Measurements from ENCODE around the gene SMIM43. TPM values are rescaled to one million over a fixed set of nuclear protein-coding genes. Genes with fewer than 3 reads are reported as not detected.
A peak's percentile ranks its signal among the peaks of the same experiment; 100 is the strongest.

The SMIM43 gene
- total RNA-seq, 2 donors from 2014 or later, result not detected

- ATAC-seq (ENCODE audit: insufficient number of reproducible peaks, low FRiP score, low read depth), result no peak
- Histone ChIP-seq H3K27me3 (replicated peaks; ENCODE audit: insufficient read depth) (no peaks in the 10 kb centered on the region), H3K27ac (no peak overlapping the region), H3K4me3 (no peak overlapping the region), H3K9me3 (no peaks in the 10 kb centered on the region), H3K4me1 (ENCODE audit: control insufficient read depth in 1 of 2, low read depth in 2 of 2) (no peaks in the 10 kb centered on the region), H3K36me3 (no peaks in the 10 kb centered on the region)
- TF ChIP-seq CTCF (IDR thresholded peaks at IDR 0.05), result no peak
- no peak for DNase-seq (ENCODE audit: low spot score)
Observed at GRCh38 chr4:121720109-121720508, 44.9 kb downstream of the SMIM43 start.

DNA sequence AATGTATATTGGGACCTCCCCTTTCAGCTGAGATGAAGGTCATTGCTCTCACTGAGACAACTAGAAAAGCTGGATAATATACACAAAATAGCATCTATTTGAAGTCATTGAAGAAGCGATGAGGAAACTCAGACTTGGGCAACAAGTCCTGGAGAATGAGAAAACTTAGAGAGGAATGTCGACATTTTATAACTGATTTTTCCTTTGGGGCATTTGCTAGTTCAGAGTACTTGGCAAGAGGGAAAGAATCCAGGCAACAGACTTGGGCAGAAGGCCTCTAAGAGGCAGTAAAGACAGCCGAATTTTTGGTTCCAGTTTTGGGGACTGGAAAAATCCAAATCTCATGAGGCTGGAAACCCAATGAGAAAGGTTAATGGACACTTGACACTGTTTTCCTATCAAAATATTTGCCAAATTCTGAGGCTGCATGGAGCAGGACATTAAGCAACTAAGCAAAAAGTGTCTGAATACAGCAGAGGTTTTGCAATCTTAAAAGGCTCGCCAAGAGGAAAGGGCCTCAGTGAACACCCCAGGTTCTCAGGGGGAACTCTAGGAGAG lies 47.2 kb downstream of the SMIM43 start:
- no peaks in the 10 kb centered on the region for H3K4me1 ChIP-seq (ENCODE audit: control insufficient read depth in 1 of 2, low read depth in 2 of 2)
- no peaks in the 10 kb centered on the region for H3K27me3 ChIP-seq (replicated peaks; ENCODE audit: insufficient read depth)
- no peak overlapping the region for H3K27ac ChIP-seq
- no peaks in the 10 kb centered on the region for H3K36me3 ChIP-seq
- no peak overlapping the region for H3K4me3 ChIP-seq
- no peak for TF ChIP-seq CTCF (IDR thresholded peaks at IDR 0.05)
- no peak for DNase-seq (ENCODE audit: low spot score)
- H3K9me3 ChIP-seq, result no peaks in the 10 kb centered on the region
- ATAC-seq (ENCODE audit: insufficient number of reproducible peaks, low FRiP score, low read depth), result no peak

- no peak overlapping the region for H3K27ac ChIP-seq
- no peak for TF ChIP-seq CTCF (IDR thresholded peaks at IDR 0.05)
- no peak for ATAC-seq (ENCODE audit: insufficient number of reproducible peaks, low FRiP score, low read depth)
- H3K27me3 ChIP-seq (replicated peaks; ENCODE audit: insufficient read depth), result no peaks in the 10 kb centered on the region
- H3K36me3 ChIP-seq, result no peaks in the 10 kb centered on the region
- H3K4me3 ChIP-seq, result no peak overlapping the region
- DNase-seq (ENCODE audit: low spot score), result no peak
- H3K9me3 ChIP-seq, result no peaks in the 10 kb centered on the region
- peaks cover 7% of the 10 kb centered on the region in 2 donors for H3K4me1 ChIP-seq (ENCODE audit: control insufficient read depth in 1 of 2, low read depth in 2 of 2)
Observed at GRCh38 chr4:121714548-121714947, 50.4 kb downstream of the SMIM43 start.

- ATAC-seq (ENCODE audit: insufficient number of reproducible peaks, low FRiP score, low read depth) (no peak), DNase-seq (ENCODE audit: low spot score) (no peak)
- Histone ChIP-seq H3K36me3 (no peaks in the 10 kb centered on the region), H3K4me3 (no peak overlapping the region), H3K4me1 (ENCODE audit: control insufficient read depth in 1 of 2, low read depth in 2 of 2) (peaks cover 7% of the 10 kb centered on the region in 2 donors), H3K27me3 (replicated peaks; ENCODE audit: insufficient read depth) (no peaks in the 10 kb centered on the region), H3K27ac (no peak overlapping the region), H3K9me3 (no peaks in the 10 kb centered on the region)
- TF ChIP-seq CTCF (IDR thresholded peaks at IDR 0.05), result no peak
Observed at GRCh38 chr4:121712783-121713182, 52.2 kb downstream of the SMIM43 start.

DNA sequence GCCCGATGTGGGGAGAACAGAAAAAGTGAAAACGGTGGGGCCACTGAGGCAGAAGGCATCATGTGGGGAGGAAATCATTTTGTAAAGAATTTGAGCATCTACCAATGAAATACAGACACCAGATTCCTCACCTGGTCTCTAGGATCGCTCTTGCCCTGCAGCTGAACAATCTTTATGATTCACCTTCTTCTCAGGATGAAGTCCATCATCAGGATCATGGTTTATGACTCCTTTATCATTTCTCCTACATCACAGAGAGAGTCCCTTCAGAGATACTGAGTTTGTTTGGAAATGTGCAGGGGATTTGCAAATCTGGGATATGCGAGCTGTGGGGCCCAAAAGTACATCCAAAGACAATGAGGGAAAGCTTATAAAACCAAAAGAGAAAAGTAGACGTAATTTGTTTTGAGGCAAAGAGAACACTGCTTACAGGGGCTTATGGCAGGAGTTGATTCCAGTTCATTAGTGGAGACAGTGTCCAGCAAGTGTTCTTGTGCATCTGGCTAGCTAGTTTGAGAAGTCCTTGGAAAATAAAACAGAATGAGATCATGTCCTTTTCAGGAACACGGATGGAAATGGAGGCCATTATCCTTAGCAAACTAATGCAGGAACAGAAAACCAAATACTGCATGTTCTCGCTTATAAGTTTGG lies 52.8 kb downstream of the SMIM43 start:
- TF ChIP-seq CTCF (IDR thresholded peaks at IDR 0.05), result no peak
- DNase-seq (ENCODE audit: low spot score) (no peak), ATAC-seq (ENCODE audit: insufficient number of reproducible peaks, low FRiP score, low read depth) (no peak)
- Histone ChIP-seq H3K27me3 (replicated peaks; ENCODE audit: insufficient read depth) (no peaks in the 10 kb centered on the region), H3K36me3 (no peaks in the 10 kb centered on the region), H3K9me3 (no peaks in the 10 kb centered on the region), H3K4me3 (peak overlapping the region; percentile 68), H3K4me1 (ENCODE audit: control insufficient read depth in 1 of 2, low read depth in 2 of 2) (peaks cover 7% of the 10 kb centered on the region in 2 donors), H3K27ac (peak overlapping the region; percentile 77 to 78)

All from thoracic aorta (tissue), 2 donors.